ENCODE data around the gene GLRX3.
A peak's percentile ranks its signal among the peaks of the same experiment; 100 is the strongest.
"Not testable (repeated sequence)": the region's sequence is repeated elsewhere in the genome, so short reads cannot be mapped to it uniquely, and the experiment has no call there.

Gene GLRX3

GRCh38 chr10:130099344-130099743 is 36.8 kb upstream of the GLRX3 start (continued):
- no peak for TF ChIP-seq ZNF580 (tag by site-specific recombination; IDR thresholded peaks at IDR 0.05)
- 0 out of 2 replicates have a peak, but pooled peaks have one; percentile 62 for TF ChIP-seq ZNF558 (tag by site-specific recombination; IDR thresholded peaks at IDR 0.05)
- no peak for TF ChIP-seq YY1 (tag by site-specific recombination; IDR thresholded peaks at IDR 0.05)
- no peak for TF ChIP-seq ZNF677 (tag by site-specific recombination; IDR thresholded peaks at IDR 0.05)
- TF ChIP-seq ZNF211 (tag by site-specific recombination; IDR thresholded peaks at IDR 0.05; ENCODE audit: low read depth), result no peak
- no peak for TF ChIP-seq ZSCAN5A (tag by site-specific recombination; IDR thresholded peaks at IDR 0.05)
- no peak for TF ChIP-seq ZBTB26 (tag by site-specific recombination; optimal IDR thresholded peaks at IDR 0.05)

- Histone ChIP-seq H3K36me3 (ENCODE audit: control insufficient read depth in 2 of 2, insufficient read depth in 1 of 2, low read length in 2 of 2) (peaks cover 0 to 2% of the 10 kb centered on the region in 2 experiments; a peak in 2 of 3 replicates), H3K4me3 (ENCODE audit: low read depth, low read length) (no peak overlapping the region), H3K4me1 (ENCODE audit: control insufficient read depth, insufficient read depth, low read length) (no peaks in the 10 kb centered on the region), H3K27ac (ENCODE audit: extremely low read depth, low read depth, low read length) (no peak overlapping the region), H3K9me3 (ENCODE audit: control insufficient read depth, insufficient read depth, low read depth, low read length) (no peaks in the 10 kb centered on the region)
- CTCF ChIA-PET, result interaction anchor here (0.8 kb wide), 1 partner anchor 22 kb away, joined by 3 read pairs; no protein-coding TSS in a partner anchor
- TF ChIP-seq PRDM10 (tag by site-specific recombination; IDR thresholded peaks at IDR 0.05) (0 out of 2 replicates have a peak, but pooled peaks have one; percentile 29), ZNF398 (tag by site-specific recombination; IDR thresholded peaks at IDR 0.05) (no peak)
- POLR2A ChIA-PET, result no interaction called here
Measured at GRCh38 chr10:130105724-130106123, 30.5 kb upstream of the GLRX3 start.

- H3K4me1 ChIP-seq (ENCODE audit: control insufficient read depth, insufficient read depth, low read length); CTCF ChIA-PET; H3K9me3 ChIP-seq (ENCODE audit: control insufficient read depth, insufficient read depth, low read depth, low read length); POLR2A ChIA-PET; H3K27ac ChIP-seq (ENCODE audit: extremely low read depth, low read depth, low read length); H3K36me3 ChIP-seq (ENCODE audit: control insufficient read depth in 2 of 2, insufficient read depth in 1 of 2, low read length in 2 of 2); H3K4me3 ChIP-seq (ENCODE audit: low read depth, low read length): not testable (repeated sequence)
Measured at GRCh38 chr10:130108146-130108545, 28.0 kb upstream of the GLRX3 start.
